Activated T-cell treated with anti-CD3 and anti-CD28 coated beads, Interleukin-2, amount 50 U/mL, for 4 hours (primary cell): ENCODE measurements around the gene PAK1. TPM values are rescaled to one million over a fixed set of nuclear protein-coding genes. Genes with fewer than 3 reads are reported as not detected.

Source experiments
- ATAC-seq, 2 donors: fragments of 200-7000 bp; cut with Tn5 transposase; one replicate each; pipeline ENCODE4 v1.10.0; 2021
- DNase-seq: peaks from one replicate; pipeline ENCODE4 v3.0.0-alpha.2; 2020
- H3K27me3 Mint-ChIP-seq: one replicate; pipeline ENCODE4 v1.8.0; 2021; ENCODE audit warnings: low read depth, mixed read lengths
- H3K36me3 Mint-ChIP-seq: one replicate; pipeline ENCODE4 v1.8.0; 2022; ENCODE audit warnings: mixed read lengths; ENCODE audit not compliant: insufficient read depth
- H3K4me1 Mint-ChIP-seq: one replicate; pipeline ENCODE4 v1.8.0; 2021; ENCODE audit warnings: low read depth, mixed read lengths
- H3K4me3 Mint-ChIP-seq: one replicate; pipeline ENCODE4 v1.8.0; 2021; ENCODE audit warnings: mild to moderate bottlenecking, moderate library complexity, mixed read lengths
- H3K9me3 Mint-ChIP-seq: one replicate; pipeline ENCODE4 v1.8.0; 2021; ENCODE audit warnings: mixed read lengths
- total RNA-seq, 3 donors: library from RNA; stranded (reverse); gene quantifications; one replicate each; pipeline ENCODE4 v1.2.1, GENCODE V29; 2021

PAK1 gene
- total RNA-seq, 3 donors from 2014 or later: 14.2 to 17.4 (median 15.3) TPM

GRCh38 chr11:77372726-77373125, 101.2 kb downstream of the PAK1 start:
- peaks cover 7% of the 10 kb centered on the region for H3K4me1 Mint-ChIP-seq
- peaks cover 20% of the 10 kb centered on the region for H3K36me3 Mint-ChIP-seq
- DNase-seq (no peak), ATAC-seq (no peak)
- H3K4me3 Mint-ChIP-seq: no peak overlapping the region
- H3K27me3 Mint-ChIP-seq: no peaks in the 10 kb centered on the region
- H3K9me3 Mint-ChIP-seq: no peaks in the 10 kb centered on the region

- Mint-ChIP-seq H3K4me1 (peaks cover 7% of the 10 kb centered on the region), H3K9me3 (no peaks in the 10 kb centered on the region), H3K27me3 (no peaks in the 10 kb centered on the region), H3K4me3 (no peak overlapping the region), H3K36me3 (peaks cover 20% of the 10 kb centered on the region)
- DNase-seq (no peak), ATAC-seq (no peak)
These were observed 102.2 kb downstream of the PAK1 start for GRCh38 chr11:77371646-77372045.

DNA sequence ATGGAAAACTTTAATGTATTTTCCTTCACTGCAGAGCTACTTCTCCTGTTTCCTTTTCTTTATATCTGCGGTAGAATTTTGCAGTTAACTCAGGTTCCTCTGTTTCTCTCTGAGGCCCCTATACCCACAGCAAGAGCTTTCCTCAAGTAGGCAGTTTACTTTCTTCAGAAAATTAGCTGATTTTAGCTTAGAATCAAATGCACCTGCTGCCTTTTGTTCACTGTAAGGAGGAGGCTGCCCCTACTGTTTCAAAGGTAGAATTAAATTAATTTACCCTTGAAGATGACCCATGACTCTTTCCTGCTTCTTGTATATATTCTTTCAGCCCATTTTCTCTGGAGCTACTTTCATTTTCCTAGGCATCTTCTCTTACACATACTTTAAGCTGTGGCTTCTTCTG, 103.7 kb downstream of the PAK1 start:
- DNase-seq: no peak
- no peak overlapping the region for H3K4me3 Mint-ChIP-seq
- no peak for ATAC-seq

DNA sequence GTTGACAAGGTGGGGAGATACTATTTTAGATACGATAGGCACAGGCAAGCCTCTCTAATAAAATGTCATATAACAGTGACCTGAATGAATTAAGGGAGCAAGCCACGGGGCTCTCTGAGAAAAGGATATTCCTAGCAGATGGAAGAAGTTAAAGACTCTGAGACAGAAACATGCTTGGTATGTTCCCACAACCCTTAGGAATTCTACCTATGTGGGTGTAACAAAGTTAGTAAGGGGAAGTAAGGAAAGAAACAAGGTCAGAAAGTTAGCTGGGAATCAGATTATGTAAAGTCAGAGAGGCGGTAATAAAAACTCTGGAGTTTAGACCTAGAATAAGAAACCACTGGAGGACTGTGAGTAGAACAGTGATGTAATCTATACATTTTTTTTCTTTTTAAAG, 112.7 kb downstream of the PAK1 start:
- Mint-ChIP-seq H3K9me3 (peaks cover 3% of the 10 kb centered on the region), H3K36me3 (peaks cover 20% of the 10 kb centered on the region), H3K27me3 (no peaks in the 10 kb centered on the region), H3K4me3 (no peak overlapping the region), H3K4me1 (no peaks in the 10 kb centered on the region)
- no peak for ATAC-seq
- DNase-seq: no peak

More for the DNA sequence above, 103.7 kb downstream of the PAK1 start:
- peaks cover 15% of the 10 kb centered on the region for H3K36me3 Mint-ChIP-seq
- H3K9me3 Mint-ChIP-seq: peaks cover 3% of the 10 kb centered on the region
- H3K27me3 Mint-ChIP-seq: no peaks in the 10 kb centered on the region
- H3K4me1 Mint-ChIP-seq: peaks cover 7% of the 10 kb centered on the region

GRCh38 chr11:77359481-77359880, 114.4 kb downstream of the PAK1 start:
- no peaks in the 10 kb centered on the region for H3K4me1 Mint-ChIP-seq
- peaks cover 18% of the 10 kb centered on the region for H3K36me3 Mint-ChIP-seq
- no peak for ATAC-seq

GRCh38 chr11:77353131-77353530, 120.8 kb downstream of the PAK1 start:
- no peak for ATAC-seq
- DNase-seq: no peak
- H3K4me3 Mint-ChIP-seq: no peak overlapping the region
- H3K4me1 Mint-ChIP-seq: no peaks in the 10 kb centered on the region
- H3K9me3 Mint-ChIP-seq: no peaks in the 10 kb centered on the region
- H3K36me3 Mint-ChIP-seq: peaks cover 9% of the 10 kb centered on the region
- H3K27me3 Mint-ChIP-seq: no peaks in the 10 kb centered on the region

More at GRCh38 chr11:77359481-77359880, 114.4 kb downstream of the PAK1 start:
- no peaks in the 10 kb centered on the region for H3K9me3 Mint-ChIP-seq
- H3K4me3 Mint-ChIP-seq: no peak overlapping the region
- no peaks in the 10 kb centered on the region for H3K27me3 Mint-ChIP-seq
- no peak for DNase-seq

- DNase-seq (no peak), ATAC-seq (no peak)
- no peaks in the 10 kb centered on the region for H3K4me1 Mint-ChIP-seq
- peaks cover 12% of the 10 kb centered on the region for H3K36me3 Mint-ChIP-seq
- H3K27me3 Mint-ChIP-seq: no peaks in the 10 kb centered on the region
- no peak overlapping the region for H3K4me3 Mint-ChIP-seq
- no peaks in the 10 kb centered on the region for H3K9me3 Mint-ChIP-seq
These were observed 122.5 kb downstream of the PAK1 start for GRCh38 chr11:77351281-77351886.

DNA sequence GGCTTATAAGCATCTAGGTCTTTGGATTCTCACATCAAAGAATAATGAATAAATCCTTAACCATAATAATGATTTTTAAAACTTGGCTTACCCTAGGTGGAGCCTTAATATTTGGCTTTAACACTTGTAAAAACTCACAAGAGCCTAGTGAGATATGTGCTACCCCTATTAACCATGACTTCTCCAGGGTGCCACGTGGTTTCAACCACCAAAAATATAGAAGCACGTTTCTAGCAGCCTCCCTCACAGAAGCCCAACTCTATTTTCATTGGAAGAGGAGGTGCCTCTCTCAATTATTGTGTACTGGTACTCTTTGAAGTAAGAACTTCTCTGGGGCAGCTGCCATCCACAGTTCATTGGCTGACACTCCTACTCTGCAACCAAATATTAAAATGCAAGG, 125.9 kb downstream of the PAK1 start:
- H3K4me1 Mint-ChIP-seq: no peaks in the 10 kb centered on the region
- no peak for ATAC-seq
- no peaks in the 10 kb centered on the region for H3K27me3 Mint-ChIP-seq
- peaks cover 26% of the 10 kb centered on the region for H3K36me3 Mint-ChIP-seq
- no peak overlapping the region for H3K4me3 Mint-ChIP-seq
- no peak for DNase-seq
- H3K9me3 Mint-ChIP-seq: no peaks in the 10 kb centered on the region

GRCh38 chr11:77346906-77347603, 126.8 kb downstream of the PAK1 start:
- DNase-seq: no peak
- ATAC-seq: no peak
- no peaks in the 10 kb centered on the region for H3K9me3 Mint-ChIP-seq
- H3K27me3 Mint-ChIP-seq: no peaks in the 10 kb centered on the region
- H3K4me1 Mint-ChIP-seq: no peaks in the 10 kb centered on the region
- H3K4me3 Mint-ChIP-seq: no peak overlapping the region
- peaks cover 30% of the 10 kb centered on the region for H3K36me3 Mint-ChIP-seq

DNA sequence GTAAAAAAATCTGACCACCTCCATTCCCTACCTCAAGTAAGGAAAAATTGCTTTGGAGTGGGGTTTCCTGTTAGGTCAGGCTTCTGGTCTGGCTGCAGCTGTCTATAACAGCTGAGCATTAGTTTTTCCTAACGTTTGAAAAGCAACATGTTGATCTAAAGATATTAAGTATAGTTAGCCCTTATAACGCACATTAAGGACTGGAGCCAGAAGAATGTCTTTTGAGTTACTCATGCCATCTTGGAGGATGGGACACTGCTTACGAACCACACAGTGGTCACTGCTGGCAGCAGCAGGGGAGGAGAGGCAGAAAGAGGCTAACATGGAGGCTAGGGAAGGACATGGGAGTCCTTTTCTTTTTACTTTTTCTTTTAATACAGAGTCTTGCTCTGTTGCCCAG, 128.3 kb downstream of the PAK1 start:
- peaks cover 37% of the 10 kb centered on the region for H3K36me3 Mint-ChIP-seq
- no peaks in the 10 kb centered on the region for H3K4me1 Mint-ChIP-seq
- DNase-seq (no peak), ATAC-seq (no peak)
- H3K9me3 Mint-ChIP-seq: no peaks in the 10 kb centered on the region
- no peaks in the 10 kb centered on the region for H3K27me3 Mint-ChIP-seq
- no peak overlapping the region for H3K4me3 Mint-ChIP-seq

DNA sequence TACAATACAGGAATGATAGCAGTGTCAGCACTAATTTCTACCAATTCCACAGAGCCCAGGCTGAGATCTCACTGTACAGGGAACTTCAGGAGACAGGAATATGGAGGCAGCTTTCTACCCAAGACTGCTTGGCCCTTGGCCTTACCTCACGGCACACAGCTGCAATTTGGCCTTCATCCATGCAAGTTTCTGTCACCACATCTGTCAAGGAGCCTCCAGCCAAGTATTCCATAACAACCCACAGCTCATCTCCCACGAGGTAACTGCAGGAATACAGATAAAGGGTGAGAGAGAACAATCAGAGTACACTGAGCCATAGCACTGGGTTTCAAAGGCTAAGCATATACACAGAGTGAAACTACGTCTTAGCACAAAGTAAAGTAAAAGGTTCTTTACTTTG, 133.4 kb downstream of the PAK1 start:
- no peaks in the 10 kb centered on the region for H3K9me3 Mint-ChIP-seq
- H3K4me3 Mint-ChIP-seq: no peak overlapping the region
- no peaks in the 10 kb centered on the region for H3K27me3 Mint-ChIP-seq
- no peaks in the 10 kb centered on the region for H3K4me1 Mint-ChIP-seq
- no peak for DNase-seq
- peaks cover 31% of the 10 kb centered on the region for H3K36me3 Mint-ChIP-seq
- no peak for ATAC-seq

- no peak for DNase-seq
- H3K36me3 Mint-ChIP-seq: peaks cover 26% of the 10 kb centered on the region
- no peaks in the 10 kb centered on the region for H3K4me1 Mint-ChIP-seq
- no peak for ATAC-seq
- H3K9me3 Mint-ChIP-seq: no peaks in the 10 kb centered on the region
- H3K27me3 Mint-ChIP-seq: no peaks in the 10 kb centered on the region
- H3K4me3 Mint-ChIP-seq: no peak overlapping the region
These were observed 141.6 kb downstream of the PAK1 start for GRCh38 chr11:77332259-77332658.

GRCh38 chr11:77325159-77325558, 148.7 kb downstream of the PAK1 start:
- no peak for ATAC-seq
- Mint-ChIP-seq H3K9me3 (no peaks in the 10 kb centered on the region), H3K4me3 (no peak overlapping the region), H3K4me1 (no peaks in the 10 kb centered on the region), H3K27me3 (no peaks in the 10 kb centered on the region), H3K36me3 (peaks cover 29% of the 10 kb centered on the region)
- no peak for DNase-seq

GRCh38 chr11:77324508-77324907, 149.4 kb downstream of the PAK1 start:
- Mint-ChIP-seq H3K4me1 (no peaks in the 10 kb centered on the region), H3K9me3 (no peaks in the 10 kb centered on the region), H3K36me3 (peaks cover 27% of the 10 kb centered on the region), H3K4me3 (no peak overlapping the region), H3K27me3 (no peaks in the 10 kb centered on the region)
- no peak for ATAC-seq
- no peak for DNase-seq

DNA sequence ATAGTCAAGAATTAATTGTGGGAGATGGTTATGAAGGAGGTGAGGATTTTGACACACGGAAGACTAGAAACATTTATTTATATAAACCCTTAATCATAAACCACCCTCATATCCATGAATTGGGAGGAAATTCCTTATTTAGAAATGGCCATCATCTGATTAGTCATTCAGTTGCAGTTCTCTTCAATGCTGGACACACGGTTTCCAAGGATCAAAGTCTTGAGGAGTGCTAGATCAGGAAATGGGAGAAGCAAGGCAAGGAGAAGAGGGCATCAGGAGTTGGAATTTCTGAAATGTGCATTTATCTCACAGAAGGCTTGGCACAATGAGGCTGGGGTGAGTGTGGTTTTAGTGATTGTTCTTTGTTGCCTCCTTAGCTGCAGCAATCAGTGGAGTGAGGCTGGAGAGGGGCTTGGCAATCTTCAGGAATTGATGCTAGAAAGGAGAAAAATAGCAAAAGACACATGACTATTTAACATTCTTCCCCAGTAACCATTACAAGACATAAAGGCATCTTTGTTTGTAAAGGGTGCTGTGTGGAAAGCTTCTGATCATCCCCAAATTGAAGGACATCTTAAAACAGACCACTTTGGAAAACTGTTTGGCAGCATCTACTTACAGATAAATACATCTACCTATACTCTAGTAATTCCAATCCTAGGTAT, 150.8 kb downstream of the PAK1 start:
- H3K4me1 Mint-ChIP-seq: no peaks in the 10 kb centered on the region
- DNase-seq: no peak
- no peak for ATAC-seq
- H3K27me3 Mint-ChIP-seq: no peaks in the 10 kb centered on the region
- H3K36me3 Mint-ChIP-seq: peaks cover 21% of the 10 kb centered on the region
- H3K9me3 Mint-ChIP-seq: no peaks in the 10 kb centered on the region
- no peak overlapping the region for H3K4me3 Mint-ChIP-seq
